Vagina (tissue), 2 donors: ENCODE data around the gene AP4S1. TPM values are rescaled to one million over a fixed set of nuclear protein-coding genes. Genes with fewer than 3 reads are reported as not detected.
"Not testable (repeated sequence)": the region's sequence is repeated elsewhere in the genome, so short reads cannot be mapped to it uniquely, and the experiment has no call there.

Source experiments
- DNase-seq, 2 donors: peaks; one replicate each; pipeline ENCODE4 v3.0.0-alpha.2; 2017; ENCODE audit errors: extremely low spot score in 2 of 2
- H3K27ac ChIP-seq: fragments of 200-600 bp; sonication (generic); one replicate; pipeline ENCODE4 v1.5.1; 2019
- H3K27me3 ChIP-seq: fragments of 200-600 bp; sonication (generic); one replicate; pipeline ENCODE4 v1.5.1; 2019
- H3K36me3 ChIP-seq, 2 donors: fragments of 200-600 bp; sonication (generic); one replicate each; pipeline ENCODE4 v1.5.1; 2017 to 2019
- H3K4me1 ChIP-seq: fragments of 200-600 bp; sonication (generic); one replicate; pipeline ENCODE4 v1.5.1; 2019
- H3K4me3 ChIP-seq, 2 donors: fragments of 200-600 bp; sonication (generic); 1 replicate in 1 of 2; 2 replicates in 1 of 2; pipeline ENCODE4 v1.5.1; 2016 to 2019
- H3K9me3 ChIP-seq: fragments of 200-600 bp; sonication (generic); one replicate; pipeline ENCODE4 v1.5.1; 2019
- POLR2A ChIP-seq, 2 donors: fragments of 450-650 bp; IDR thresholded peaks; one replicate each; pipeline ENCODE4 v1.6.1; 2017; ENCODE audit warnings: antibody characterized with exemption in 2 of 2, mild to moderate bottlenecking in 2 of 2, moderate library complexity in 2 of 2
- POLR2AphosphoS5 ChIP-seq, 2 donors: sonication (generic); formaldehyde crosslinking; IDR thresholded peaks; one replicate each; pipeline ENCODE4 v1.9.0; 2017; ENCODE audit warnings: antibody characterized with exemption in 2 of 2, mild to moderate bottlenecking in 2 of 2, low read depth in 1 of 2; ENCODE audit not compliant: insufficient read depth in 1 of 2
- intact Hi-C: fragments of 100-400 bp; cut with DNase I; formaldehyde crosslinking; loops from one replicate; pipeline ENCODE4 v1.15.1; 2023
- total RNA-seq: library from RNA; depleted of rRNA; stranded (reverse); fragments of >200 nt; gene quantifications from one replicate; pipeline ENCODE4 v1.2.3, GENCODE V29; 2016
- TF ChIP-seq, protein P1 (sequence below), 3 experiments: fragments of 450-650 bp in 2 of 3; fragments of 200-600 bp in 1 of 3; sonication (generic) in 1 of 3; IDR thresholded peaks; one replicate each; pipeline ENCODE4 v1.5.1; 2017 to 2019; ENCODE audit warnings: antibody characterized with exemption in 3 of 3, mild to moderate bottlenecking in 2 of 3, moderate library complexity in 2 of 3

Gene AP4S1
- total RNA-seq, 1 donor from 2014 or later = 3.4 TPM

GRCh38 chr14:31038521-31039166 lies 13.2 kb downstream of the AP4S1 start:
- H3K4me1 ChIP-seq = peaks cover 4% of the 10 kb centered on the region
- intact Hi-C loops = no loop called here
- no peak overlapping the region for H3K4me3 ChIP-seq
- no peaks in the 10 kb centered on the region for H3K36me3 ChIP-seq
- H3K27ac ChIP-seq = no peak overlapping the region
- TF ChIP-seq POLR2A (IDR thresholded peaks at IDR 0.05) = no peak
- TF ChIP-seq, protein P1, sequence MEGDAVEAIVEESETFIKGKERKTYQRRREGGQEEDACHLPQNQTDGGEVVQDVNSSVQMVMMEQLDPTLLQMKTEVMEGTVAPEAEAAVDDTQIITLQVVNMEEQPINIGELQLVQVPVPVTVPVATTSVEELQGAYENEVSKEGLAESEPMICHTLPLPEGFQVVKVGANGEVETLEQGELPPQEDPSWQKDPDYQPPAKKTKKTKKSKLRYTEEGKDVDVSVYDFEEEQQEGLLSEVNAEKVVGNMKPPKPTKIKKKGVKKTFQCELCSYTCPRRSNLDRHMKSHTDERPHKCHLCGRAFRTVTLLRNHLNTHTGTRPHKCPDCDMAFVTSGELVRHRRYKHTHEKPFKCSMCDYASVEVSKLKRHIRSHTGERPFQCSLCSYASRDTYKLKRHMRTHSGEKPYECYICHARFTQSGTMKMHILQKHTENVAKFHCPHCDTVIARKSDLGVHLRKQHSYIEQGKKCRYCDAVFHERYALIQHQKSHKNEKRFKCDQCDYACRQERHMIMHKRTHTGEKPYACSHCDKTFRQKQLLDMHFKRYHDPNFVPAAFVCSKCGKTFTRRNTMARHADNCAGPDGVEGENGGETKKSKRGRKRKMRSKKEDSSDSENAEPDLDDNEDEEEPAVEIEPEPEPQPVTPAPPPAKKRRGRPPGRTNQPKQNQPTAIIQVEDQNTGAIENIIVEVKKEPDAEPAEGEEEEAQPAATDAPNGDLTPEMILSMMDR (IDR thresholded peaks at IDR 0.05) = no peak
- no peak for TF ChIP-seq POLR2AphosphoS5 (IDR thresholded peaks at IDR 0.05; ENCODE audit: insufficient read depth in 1 of 2, low read depth in 1 of 2)
- no peak for DNase-seq
- H3K27me3 ChIP-seq = no peaks in the 10 kb centered on the region
- no peaks in the 10 kb centered on the region for H3K9me3 ChIP-seq

DNA sequence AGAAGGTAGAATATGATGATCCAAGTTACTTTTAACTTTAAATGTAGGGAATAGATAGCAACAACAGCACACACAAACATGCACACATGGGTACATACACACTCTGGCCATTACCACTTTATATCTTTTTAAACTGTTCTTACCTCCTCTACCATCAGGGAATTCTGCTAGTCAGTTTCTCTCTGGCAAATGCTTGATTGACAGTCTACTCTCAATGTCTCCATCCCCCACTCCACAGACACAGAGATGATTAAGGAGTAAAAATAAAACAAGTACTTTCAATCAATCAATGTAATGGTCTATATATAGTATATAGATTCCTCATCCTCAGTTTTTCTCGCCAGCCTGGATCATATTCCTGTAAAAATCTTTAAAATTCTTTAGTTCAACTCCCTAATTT lies 16.9 kb downstream of the AP4S1 start:
- H3K36me3 ChIP-seq = no peaks in the 10 kb centered on the region
- H3K27me3 ChIP-seq = no peaks in the 10 kb centered on the region
- H3K4me1 ChIP-seq = no peaks in the 10 kb centered on the region
- intact Hi-C loops = no loop called here
- TF ChIP-seq POLR2AphosphoS5 (IDR thresholded peaks at IDR 0.05; ENCODE audit: insufficient read depth in 1 of 2, low read depth in 1 of 2) = no peak
- TF ChIP-seq POLR2A (IDR thresholded peaks at IDR 0.05) = no peak
- TF ChIP-seq, protein P1 (IDR thresholded peaks at IDR 0.05) = no peak
- DNase-seq = no peak
- no peak overlapping the region for H3K4me3 ChIP-seq
- no peak overlapping the region for H3K27ac ChIP-seq
- no peaks in the 10 kb centered on the region for H3K9me3 ChIP-seq

DNA sequence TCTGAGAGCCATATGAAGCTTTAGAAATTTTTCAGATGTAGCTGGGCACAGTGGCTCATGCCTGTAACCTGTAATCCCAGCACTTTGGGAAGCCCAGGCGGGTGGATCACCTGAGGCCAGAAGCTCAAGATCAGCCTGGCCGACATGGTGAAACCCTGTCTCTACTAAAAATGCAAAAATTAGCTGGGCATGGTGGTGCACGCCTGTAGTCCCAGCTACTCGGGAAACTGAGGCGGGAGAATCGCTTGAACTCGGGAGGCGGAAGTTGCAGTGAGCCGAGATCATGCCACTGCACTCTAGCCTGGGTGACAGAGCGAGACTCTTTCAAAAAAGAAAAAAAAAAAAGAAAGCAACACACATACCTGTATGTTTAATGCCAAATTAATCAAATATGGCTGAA lies 17.4 kb downstream of the AP4S1 start:
- H3K9me3 ChIP-seq, H3K4me3 ChIP-seq, H3K4me1 ChIP-seq, DNase-seq, H3K27me3 ChIP-seq, H3K27ac ChIP-seq, H3K36me3 ChIP-seq, intact Hi-C loops: not testable (repeated sequence)

GRCh38 chr14:31043379-31043778 lies 17.9 kb downstream of the AP4S1 start:
- no peaks in the 10 kb centered on the region for H3K36me3 ChIP-seq
- no peaks in the 10 kb centered on the region for H3K27me3 ChIP-seq
- no peak overlapping the region for H3K4me3 ChIP-seq
- TF ChIP-seq POLR2A (IDR thresholded peaks at IDR 0.05) (no peak), POLR2AphosphoS5 (IDR thresholded peaks at IDR 0.05; ENCODE audit: insufficient read depth in 1 of 2, low read depth in 1 of 2) (no peak)
- TF ChIP-seq, protein P1 (IDR thresholded peaks at IDR 0.05) = no peak
- intact Hi-C loops = no loop called here
- H3K4me1 ChIP-seq = peaks cover 2% of the 10 kb centered on the region
- DNase-seq = no peak
- H3K27ac ChIP-seq = no peak overlapping the region
- no peaks in the 10 kb centered on the region for H3K9me3 ChIP-seq

DNA sequence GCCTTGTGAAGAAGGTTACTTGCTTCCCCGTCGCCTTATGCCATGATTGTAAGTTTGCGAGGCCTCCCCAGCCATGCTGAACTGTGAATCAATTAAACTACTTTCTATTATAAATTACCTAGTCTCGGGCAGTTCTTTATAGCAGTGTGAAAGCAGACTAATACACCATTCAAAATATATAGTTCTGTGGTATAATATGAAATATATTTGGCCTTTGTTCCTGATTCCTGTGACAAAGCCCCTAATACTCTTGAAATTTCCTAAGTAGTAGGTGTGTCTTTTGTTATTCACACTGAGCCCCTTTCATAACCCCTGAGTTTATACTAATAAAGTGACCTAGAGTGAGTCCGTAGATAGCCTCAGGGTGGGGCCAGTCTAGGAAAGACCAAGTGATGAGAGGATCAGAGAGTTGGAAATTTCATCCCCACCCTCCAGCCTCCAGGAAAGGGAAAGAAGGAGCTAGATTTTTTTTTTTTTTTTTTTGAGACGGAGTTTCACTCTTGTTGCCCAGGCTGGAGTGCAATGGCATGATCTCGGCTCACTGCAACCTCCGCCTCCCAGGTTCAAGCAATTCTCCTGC lies 20.1 kb downstream of the AP4S1 start:
- intact Hi-C loops = no loop called here
- Histone ChIP-seq H3K27me3 (no peaks in the 10 kb centered on the region), H3K36me3 (no peaks in the 10 kb centered on the region), H3K4me1 (peaks cover 5% of the 10 kb centered on the region), H3K9me3 (no peaks in the 10 kb centered on the region), H3K27ac (no peak overlapping the region), H3K4me3 (no peak overlapping the region)
- DNase-seq = no peak
- TF ChIP-seq, protein P1 (IDR thresholded peaks at IDR 0.05) = no peak
- no peak for TF ChIP-seq POLR2A (IDR thresholded peaks at IDR 0.05)
- TF ChIP-seq POLR2AphosphoS5 (IDR thresholded peaks at IDR 0.05; ENCODE audit: insufficient read depth in 1 of 2, low read depth in 1 of 2) = no peak
